COLO668 (cell line): ENCODE results near the gene IGFL3.

Source experiments
- DNase-seq: peaks from one replicate; lab custom pipeline; 2025; ENCODE audit not compliant: unreplicated experiment; lab: John Stamatoyannopoulos, UW

Gene IGFL3

GRCh38 chr19:46077815-46078167 is 46.7 kb downstream of the IGFL3 start:
- DNase-seq, result no peak

GRCh38 chr19:46076951-46077814 is 47.3 kb downstream of the IGFL3 start:
- DNase-seq, result peak; percentile 91

- DNase-seq, result no peak
Measured at GRCh38 chr19:46076031-46076880, 48.2 kb downstream of the IGFL3 start.

GRCh38 chr19:46073268-46073922 is 51.1 kb downstream of the IGFL3 start:
- DNase-seq, result no peak
